ENCODE data around the gene LRRC18. TPM values are rescaled to one million over a fixed set of nuclear protein-coding genes. Genes with fewer than 3 reads are reported as not detected.

LRRC18 gene
- not detected in 2 replicates for total RNA-seq (2014; rRNA removed; shearing (Covaris generic))
- polyA plus RNA-seq (2014; cell fraction: nucleus; rRNA removed), result not detected in 2 replicates

DNA sequence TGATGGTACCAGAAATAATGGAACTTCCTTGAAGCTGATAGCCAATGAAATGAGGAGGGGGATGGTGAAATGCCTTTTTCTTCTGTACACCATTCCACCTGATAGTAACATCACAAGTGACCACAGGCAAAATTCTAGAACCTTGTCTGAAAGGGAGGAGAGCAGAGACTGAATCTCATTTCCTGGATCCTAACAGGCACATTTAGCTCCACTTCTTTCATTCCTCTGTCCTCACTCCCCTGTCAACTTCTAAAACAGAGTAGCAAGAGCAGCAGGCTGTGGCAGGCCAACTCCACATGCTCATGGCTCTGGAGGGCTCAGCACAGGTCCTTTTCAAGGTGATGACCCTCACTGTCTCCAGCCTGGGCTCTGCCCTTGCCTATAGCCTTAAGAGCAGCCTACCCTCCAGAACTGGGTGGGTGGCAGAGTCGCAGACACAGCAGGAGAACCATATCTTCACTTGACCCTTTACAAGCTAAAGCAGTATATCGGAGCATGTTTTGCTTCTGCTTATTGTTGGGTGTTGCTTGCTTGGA lies at the start of gene LRRC18:
Gene LRRC18, minus strand, starts transcription at position 51 of the 536 bp plus-strand sequence. CDS start 25,685 bp downstream, outside the sequence.
- DNase-seq (ENCODE audit: extremely low read depth, low read depth), result no peak

GRCh38 chr10:48985621-48986158 lies 46.0 kb upstream of the LRRC18 start:
- DNase-seq (ENCODE audit: extremely low read depth, low read depth), result no peak

- no peak for DNase-seq (ENCODE audit: extremely low read depth, low read depth)
Observed at GRCh38 chr10:48983648-48984351, 44.2 kb upstream of the LRRC18 start.

- no peak for DNase-seq (ENCODE audit: extremely low read depth, low read depth)
Observed at GRCh38 chr10:48982584-48982983, 42.9 kb upstream of the LRRC18 start.

DNA sequence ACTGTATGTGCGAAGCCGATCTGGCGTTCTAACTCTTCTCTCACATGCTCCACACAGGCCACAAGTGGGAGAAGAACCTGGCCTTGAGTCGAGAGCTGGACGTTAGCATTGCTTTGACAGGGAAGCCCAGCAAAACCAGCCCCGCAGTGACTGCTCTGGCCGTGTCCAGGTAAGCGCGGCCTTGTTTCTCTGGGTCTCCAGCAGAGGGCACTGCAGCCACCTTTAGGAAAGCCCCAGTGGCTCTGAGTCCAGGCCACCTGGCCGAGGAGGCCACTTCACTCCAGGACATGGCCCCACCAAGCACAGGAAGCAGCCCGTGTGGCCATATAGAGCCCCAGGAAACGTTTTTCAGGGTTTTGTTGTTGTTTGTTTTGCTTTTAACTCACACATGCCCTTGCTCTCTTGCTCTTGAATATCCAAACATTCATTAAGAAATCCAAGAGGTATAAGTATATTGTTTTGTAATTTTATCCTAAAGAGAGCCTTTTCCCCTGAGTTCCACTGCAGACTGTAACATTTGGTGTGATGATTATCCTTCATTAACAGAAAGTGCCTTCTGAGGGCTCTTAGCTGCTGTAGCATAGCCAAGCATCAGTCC lies 41.8 kb upstream of the LRRC18 start:
- DNase-seq (ENCODE audit: extremely low read depth, low read depth), result peak; percentile 26

GRCh38 chr10:48978318-48978717 lies 38.7 kb upstream of the LRRC18 start:
- DNase-seq (ENCODE audit: extremely low read depth, low read depth), result no peak

DNA sequence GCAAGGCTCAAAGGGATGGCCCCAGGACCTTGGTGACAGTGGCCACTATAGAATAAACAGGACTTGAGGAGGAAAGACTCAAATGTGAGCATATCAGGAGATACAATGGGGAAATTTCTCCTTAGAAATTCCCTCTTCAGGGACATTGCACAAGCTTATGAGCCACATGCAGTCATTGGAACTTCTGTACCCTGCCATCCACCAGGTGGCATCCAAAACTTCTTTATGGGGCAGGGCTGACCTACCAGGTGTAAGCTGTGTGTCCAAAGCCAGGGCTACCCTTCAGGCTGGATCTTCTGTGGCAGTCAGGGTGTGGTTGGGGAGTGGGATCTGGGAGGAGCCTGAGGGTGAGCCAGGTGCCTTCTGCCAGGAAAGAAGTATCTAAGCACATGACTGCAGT lies 36.6 kb upstream of the LRRC18 start:
- no peak for DNase-seq (ENCODE audit: extremely low read depth, low read depth)

DNA sequence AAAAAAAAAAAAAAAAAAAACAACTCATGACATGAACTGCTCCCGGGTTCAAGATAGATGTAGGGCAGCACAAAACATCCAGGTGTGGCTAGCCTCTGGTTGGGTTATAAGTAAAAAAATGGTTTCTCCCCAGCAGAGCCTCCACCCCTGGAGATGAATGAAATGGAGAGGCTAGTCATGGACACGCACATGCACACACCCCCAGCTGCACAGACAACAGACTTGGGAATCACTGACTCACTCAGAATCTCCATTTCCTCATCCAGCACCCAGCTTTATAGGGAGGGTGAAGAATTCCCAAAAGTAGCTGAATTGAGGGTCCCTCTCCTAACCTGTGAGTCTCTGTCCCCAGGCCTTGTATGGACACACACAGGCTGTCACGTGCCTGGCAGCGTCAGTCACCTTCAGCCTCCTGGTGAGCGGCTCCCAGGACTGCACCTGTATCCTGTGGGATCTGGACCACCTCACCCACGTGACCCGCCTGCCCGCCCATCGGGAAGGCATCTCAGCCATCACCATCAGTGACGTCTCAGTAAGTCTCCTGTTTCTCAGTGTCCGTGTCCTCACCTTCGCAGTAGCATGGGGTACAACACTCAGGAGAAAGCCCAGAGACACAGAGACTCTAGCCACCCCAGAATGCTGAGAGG lies 35.0 kb upstream of the LRRC18 start:
- DNase-seq (ENCODE audit: extremely low read depth, low read depth), result no peak

GRCh38 chr10:48973065-48973464 lies 33.4 kb upstream of the LRRC18 start:
- DNase-seq (ENCODE audit: extremely low read depth, low read depth), result no peak

- no peak for DNase-seq (ENCODE audit: extremely low read depth, low read depth)
Observed at GRCh38 chr10:48970654-48971053, 31.0 kb upstream of the LRRC18 start.

DNA sequence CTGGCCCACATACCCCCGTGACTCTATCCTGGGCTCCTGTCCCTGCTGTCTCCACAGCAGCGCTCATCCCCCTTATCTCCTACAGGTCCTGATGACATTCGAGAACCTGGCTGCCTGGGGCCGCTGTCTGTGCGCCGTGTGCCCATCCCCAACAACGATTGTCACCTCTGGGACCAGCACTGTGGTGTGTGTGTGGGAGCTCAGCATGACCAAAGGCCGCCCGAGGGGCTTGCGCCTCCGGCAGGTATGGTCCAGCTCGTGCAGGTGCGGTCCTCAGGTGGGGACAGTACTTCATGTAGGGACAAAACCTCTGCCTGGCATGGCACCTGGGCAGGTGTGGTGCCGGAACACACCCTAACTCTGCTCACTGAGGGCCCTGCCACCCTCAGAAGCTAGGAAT lies 30.4 kb upstream of the LRRC18 start:
- DNase-seq (ENCODE audit: extremely low read depth, low read depth), result no peak

DNA sequence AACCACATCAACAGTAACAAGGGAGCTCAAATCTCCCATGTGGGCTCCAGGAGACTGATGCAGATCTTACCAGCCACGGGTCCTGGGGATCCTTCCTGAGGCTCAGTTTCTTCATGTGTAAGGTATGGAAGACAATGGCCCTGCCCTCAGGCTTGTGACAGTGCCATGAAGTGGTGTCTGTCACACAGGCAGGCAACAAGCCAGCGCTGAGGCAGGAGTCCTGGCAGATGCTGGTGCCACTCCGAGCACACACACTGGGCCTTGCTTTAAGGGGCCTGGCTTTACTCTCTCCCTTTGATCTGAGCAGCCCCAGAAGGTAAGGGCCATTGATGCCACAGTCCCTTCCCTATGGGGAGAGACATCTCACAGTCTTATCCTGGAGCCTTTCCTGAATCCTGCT lies 28.4 kb upstream of the LRRC18 start:
- no peak for DNase-seq (ENCODE audit: extremely low read depth, low read depth)

GRCh38 chr10:48965460-48965859 lies 25.8 kb upstream of the LRRC18 start:
- no peak for DNase-seq (ENCODE audit: extremely low read depth, low read depth)

DNA sequence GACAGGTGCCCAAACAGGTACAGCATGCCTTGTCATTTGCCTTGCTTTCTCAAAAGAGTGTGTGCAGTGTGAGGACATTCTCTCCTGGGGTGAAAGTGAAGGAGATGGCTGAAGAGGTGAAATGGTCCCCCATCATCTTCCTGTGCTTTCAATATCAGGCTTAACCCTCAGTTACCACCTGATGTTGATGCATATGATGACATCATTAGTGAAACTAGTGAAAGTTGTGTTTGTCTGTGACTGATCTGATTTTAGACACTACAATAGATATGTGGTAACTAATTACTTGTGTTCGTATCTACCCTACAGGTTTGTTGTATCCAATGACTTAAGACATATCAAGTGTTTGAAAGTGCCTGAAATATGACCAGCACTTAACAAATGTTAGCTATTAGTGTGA lies 24.4 kb upstream of the LRRC18 start:
- DNase-seq (ENCODE audit: extremely low read depth, low read depth), result no peak

GRCh38 chr10:48958598-48959190 lies 19.1 kb upstream of the LRRC18 start:
- no peak for DNase-seq (ENCODE audit: extremely low read depth, low read depth)

DNA sequence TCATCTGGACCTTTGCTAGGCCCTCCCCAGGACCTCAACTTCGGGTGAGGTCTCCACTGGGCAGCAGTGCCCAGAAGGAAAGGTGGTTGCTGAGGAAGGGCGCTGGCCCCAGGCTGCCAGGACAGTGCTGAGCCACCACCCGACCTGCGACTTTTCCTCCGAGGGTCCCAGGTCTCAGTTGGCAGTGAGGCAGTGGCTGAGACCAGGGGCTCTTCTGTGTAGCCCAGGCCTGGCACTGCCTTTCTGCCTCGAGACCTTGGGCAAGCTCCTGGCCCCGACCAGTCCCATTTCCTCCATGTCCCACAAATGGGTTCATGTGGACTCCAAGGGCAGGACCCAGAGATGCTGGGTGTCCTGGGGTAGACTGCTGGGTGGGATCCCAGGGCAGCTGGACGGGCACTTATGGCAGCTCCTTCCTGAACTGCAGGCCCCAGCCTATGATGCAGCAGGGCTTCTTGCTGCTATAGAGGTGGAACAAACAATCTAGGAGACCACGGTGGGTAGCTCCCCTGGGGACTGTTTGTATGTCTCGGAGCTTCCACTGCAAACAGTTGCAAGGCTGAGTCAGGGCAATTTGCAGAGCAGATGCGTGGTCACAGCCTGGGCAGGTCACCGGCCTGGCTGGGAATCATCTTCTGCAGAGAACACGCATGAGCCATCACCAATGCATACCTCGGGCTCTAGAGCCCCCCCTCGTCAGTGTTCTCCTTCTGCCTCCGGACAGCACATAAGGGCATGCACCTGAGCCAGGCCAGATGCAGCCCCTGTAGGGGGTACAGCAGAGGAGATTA lies 17.9 kb upstream of the LRRC18 start:
- no peak for DNase-seq (ENCODE audit: extremely low read depth, low read depth)

DNA sequence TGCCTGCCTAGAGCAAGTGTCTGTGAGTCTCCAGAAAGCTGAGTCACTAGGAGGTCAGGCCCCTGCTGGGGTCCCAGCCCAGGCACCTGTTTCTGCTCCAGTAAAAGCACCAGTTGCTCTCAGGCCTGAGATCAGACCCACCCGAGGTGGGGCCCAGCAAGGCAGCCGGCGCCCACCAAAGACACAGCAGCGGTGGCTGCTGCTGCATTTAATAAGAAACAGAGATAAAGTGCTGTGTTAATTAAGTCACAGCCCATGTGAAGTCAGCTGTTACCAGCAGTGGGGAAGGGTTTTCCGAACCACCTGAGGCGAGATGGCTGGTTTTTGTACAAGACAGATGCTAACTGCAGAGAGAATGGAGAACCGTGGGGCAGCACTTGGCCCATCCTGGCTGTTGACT lies 12.1 kb upstream of the LRRC18 start:
- no peak for DNase-seq (ENCODE audit: extremely low read depth, low read depth)

- DNase-seq (ENCODE audit: extremely low read depth, low read depth), result no peak
Observed at GRCh38 chr10:48948470-48949037, 8.9 kb upstream of the LRRC18 start.

DNA sequence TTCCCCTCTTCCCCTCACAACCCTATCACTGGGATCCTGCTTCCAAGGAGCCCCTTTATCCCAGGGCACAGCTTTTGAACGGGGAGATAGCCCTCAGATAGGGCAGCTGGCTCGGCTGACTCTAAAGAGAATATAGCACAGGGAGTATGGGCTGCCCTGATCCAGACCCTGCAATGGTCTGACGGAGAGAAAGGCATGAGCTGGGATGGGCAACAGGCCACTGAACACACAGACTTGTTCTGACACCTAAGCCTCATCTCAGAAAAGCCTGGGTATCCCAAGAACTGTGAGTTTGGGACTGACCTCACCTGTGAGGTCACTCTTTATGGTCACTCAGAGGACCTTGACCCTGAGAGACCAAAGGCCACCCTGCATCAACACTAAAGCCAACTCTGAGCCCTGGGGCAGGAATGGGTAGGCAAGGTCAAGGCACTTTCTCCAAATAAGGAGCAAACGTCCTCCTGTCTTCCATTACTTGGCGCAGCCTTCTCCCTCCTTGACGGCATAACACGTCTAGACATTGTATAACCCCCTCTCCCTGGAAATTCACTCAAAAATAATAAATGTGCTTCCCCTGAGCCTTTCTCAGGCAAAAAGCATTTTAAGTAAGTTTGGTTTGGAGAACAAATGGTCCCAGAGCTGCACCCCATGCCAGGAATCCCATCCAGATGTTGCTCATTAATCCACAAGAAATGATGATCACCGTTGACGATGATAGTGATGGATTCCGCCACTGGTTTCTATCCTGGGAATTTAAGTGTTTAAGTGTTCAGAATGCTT lies 8.2 kb upstream of the LRRC18 start:
- no peak for DNase-seq (ENCODE audit: extremely low read depth, low read depth)

All from NCI-H460 (cell line).